Endothelial cell of umbilical vein (primary cell): ENCODE data around the gene PLK5.

Experiments
- MAX ChIP-seq: IDR thresholded peaks from 2 replicates; pipeline ENCODE4 v1.6.1; 2011; ENCODE audit not compliant: insufficient read depth, insufficient read length
- POLR2A ChIP-seq: IDR thresholded peaks from 2 replicates; pipeline ENCODE4 v1.6.1; 2012; ENCODE audit warnings: low read depth, mild to moderate bottlenecking, control low read depth, low read length
- POLR2AphosphoS5 ChIP-seq: IDR thresholded peaks from 2 replicates; pipeline ENCODE4 v1.6.1; 2012; ENCODE audit warnings: low read depth, mild to moderate bottlenecking, control low read depth, low read length, moderate library complexity; ENCODE audit not compliant: insufficient read depth
- TF ChIP-seq, protein P1 (sequence below), 2 donors: IDR thresholded peaks; 1 replicate in 1 of 2; 2 replicates in 1 of 2; pipeline ENCODE4 v1.5.1; 2011; ENCODE audit warnings: low read length in 2 of 2, mild to moderate bottlenecking in 2 of 2, moderate library complexity in 2 of 2, control low read depth in 1 of 2, inconsistent platforms in 1 of 2, low read depth in 1 of 2; ENCODE audit not compliant: insufficient read depth in 1 of 2; ENCODE audit errors: extremely low read depth in 1 of 2

- TF ChIP-seq POLR2AphosphoS5 (no peak), MAX (no peak), POLR2A (no peak)
- TF ChIP-seq, protein P1, sequence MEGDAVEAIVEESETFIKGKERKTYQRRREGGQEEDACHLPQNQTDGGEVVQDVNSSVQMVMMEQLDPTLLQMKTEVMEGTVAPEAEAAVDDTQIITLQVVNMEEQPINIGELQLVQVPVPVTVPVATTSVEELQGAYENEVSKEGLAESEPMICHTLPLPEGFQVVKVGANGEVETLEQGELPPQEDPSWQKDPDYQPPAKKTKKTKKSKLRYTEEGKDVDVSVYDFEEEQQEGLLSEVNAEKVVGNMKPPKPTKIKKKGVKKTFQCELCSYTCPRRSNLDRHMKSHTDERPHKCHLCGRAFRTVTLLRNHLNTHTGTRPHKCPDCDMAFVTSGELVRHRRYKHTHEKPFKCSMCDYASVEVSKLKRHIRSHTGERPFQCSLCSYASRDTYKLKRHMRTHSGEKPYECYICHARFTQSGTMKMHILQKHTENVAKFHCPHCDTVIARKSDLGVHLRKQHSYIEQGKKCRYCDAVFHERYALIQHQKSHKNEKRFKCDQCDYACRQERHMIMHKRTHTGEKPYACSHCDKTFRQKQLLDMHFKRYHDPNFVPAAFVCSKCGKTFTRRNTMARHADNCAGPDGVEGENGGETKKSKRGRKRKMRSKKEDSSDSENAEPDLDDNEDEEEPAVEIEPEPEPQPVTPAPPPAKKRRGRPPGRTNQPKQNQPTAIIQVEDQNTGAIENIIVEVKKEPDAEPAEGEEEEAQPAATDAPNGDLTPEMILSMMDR (IDR thresholded peaks at IDR 0.05; ENCODE audit: extremely low read depth in 1 of 2, insufficient read depth in 1 of 2, low read depth in 1 of 2, low read length in 2 of 2) = no peak
Observed at GRCh38 chr19:1502433-1503088, 21.3 kb upstream of the PLK5 start.
